Measurements from ENCODE around the gene PLCD3.

DNA sequence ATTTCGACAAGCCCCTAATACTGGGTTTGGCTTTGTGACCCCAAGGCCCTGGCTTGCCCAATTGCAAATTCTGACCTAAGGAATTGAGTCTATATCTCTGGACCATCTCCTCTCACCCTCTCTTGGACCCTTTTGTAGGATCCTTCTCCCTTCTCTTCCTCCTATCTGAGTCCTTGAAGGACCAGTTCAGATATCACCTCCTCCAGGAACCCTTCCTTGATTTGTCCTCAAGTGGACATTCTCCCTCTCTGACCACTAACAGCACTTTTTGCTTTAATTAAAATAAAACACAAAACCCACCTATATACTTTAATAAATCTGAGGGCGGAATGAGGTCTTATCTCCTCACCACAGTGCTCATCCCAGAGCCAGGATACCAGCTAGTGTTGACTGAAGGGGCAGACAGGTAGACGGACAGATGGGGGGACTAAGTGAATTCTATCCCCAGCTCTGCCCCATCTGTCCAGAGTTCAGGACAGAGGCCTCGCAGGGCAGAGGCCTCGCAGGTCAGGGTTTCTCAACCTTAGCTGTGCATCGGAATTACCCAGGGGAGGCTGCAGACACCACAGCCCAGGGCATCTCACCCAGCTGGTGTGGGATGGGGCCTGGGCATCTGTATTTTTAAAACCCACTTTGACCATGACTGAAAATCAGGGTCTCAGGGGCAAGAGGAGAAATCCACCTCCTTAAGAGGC, 9.1 kb downstream of the PLCD3 start:
- TF ChIP-seq, protein P1, sequence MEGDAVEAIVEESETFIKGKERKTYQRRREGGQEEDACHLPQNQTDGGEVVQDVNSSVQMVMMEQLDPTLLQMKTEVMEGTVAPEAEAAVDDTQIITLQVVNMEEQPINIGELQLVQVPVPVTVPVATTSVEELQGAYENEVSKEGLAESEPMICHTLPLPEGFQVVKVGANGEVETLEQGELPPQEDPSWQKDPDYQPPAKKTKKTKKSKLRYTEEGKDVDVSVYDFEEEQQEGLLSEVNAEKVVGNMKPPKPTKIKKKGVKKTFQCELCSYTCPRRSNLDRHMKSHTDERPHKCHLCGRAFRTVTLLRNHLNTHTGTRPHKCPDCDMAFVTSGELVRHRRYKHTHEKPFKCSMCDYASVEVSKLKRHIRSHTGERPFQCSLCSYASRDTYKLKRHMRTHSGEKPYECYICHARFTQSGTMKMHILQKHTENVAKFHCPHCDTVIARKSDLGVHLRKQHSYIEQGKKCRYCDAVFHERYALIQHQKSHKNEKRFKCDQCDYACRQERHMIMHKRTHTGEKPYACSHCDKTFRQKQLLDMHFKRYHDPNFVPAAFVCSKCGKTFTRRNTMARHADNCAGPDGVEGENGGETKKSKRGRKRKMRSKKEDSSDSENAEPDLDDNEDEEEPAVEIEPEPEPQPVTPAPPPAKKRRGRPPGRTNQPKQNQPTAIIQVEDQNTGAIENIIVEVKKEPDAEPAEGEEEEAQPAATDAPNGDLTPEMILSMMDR (IDR thresholded peaks at IDR 0.05; ENCODE audit: low read length): no peak
- TF ChIP-seq EZH2 (optimal IDR thresholded peaks at IDR 0.05; ENCODE audit: low read depth, low read length): no peak
